ENCODE measurements around the gene EPS8. TPM values are rescaled to one million over a fixed set of nuclear protein-coding genes. Genes with fewer than 3 reads are reported as not detected.

The EPS8 gene
- total RNA-seq, 2 experiments from 2014 or later, result 0.61 to 0.92 TPM

- H3K9me3 ChIP-seq (ENCODE audit: low read length), result no peaks in the 10 kb centered on the region
- no peak overlapping the region for H3K4me2 ChIP-seq (ENCODE audit: low read length)
- H4K20me1 ChIP-seq (ENCODE audit: insufficient read depth, low read length), result no peaks in the 10 kb centered on the region
- no peak overlapping the region for H3K27ac ChIP-seq (ENCODE audit: low read depth, low read length, poor library complexity, severe bottlenecking)
- TF ChIP-seq, protein P1, sequence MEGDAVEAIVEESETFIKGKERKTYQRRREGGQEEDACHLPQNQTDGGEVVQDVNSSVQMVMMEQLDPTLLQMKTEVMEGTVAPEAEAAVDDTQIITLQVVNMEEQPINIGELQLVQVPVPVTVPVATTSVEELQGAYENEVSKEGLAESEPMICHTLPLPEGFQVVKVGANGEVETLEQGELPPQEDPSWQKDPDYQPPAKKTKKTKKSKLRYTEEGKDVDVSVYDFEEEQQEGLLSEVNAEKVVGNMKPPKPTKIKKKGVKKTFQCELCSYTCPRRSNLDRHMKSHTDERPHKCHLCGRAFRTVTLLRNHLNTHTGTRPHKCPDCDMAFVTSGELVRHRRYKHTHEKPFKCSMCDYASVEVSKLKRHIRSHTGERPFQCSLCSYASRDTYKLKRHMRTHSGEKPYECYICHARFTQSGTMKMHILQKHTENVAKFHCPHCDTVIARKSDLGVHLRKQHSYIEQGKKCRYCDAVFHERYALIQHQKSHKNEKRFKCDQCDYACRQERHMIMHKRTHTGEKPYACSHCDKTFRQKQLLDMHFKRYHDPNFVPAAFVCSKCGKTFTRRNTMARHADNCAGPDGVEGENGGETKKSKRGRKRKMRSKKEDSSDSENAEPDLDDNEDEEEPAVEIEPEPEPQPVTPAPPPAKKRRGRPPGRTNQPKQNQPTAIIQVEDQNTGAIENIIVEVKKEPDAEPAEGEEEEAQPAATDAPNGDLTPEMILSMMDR (conservative IDR thresholded peaks at IDR 0.05; ENCODE audit: low read length), result no peak
- no peak for TF ChIP-seq EZH2phosphoT487 (IDR thresholded peaks at IDR 0.05; ENCODE audit: borderline replicate concordance, low read depth, low read length)
- CTCF ChIA-PET (ENCODE audit: unreplicated experiment), result no interaction called here
- no peak overlapping the region for H3K4me3 ChIP-seq (ENCODE audit: low read depth, low read length, poor library complexity, severe bottlenecking)
- no peaks in the 10 kb centered on the region for H3K9me2 ChIP-seq (ENCODE audit: insufficient read depth, low read length)
- H3K36me3 ChIP-seq (ENCODE audit: insufficient read depth, low read length), result no peaks in the 10 kb centered on the region
- intact Hi-C loops (cut with micrococcal nuclease; ENCODE audit: unreplicated experiment), result no loop called here
- H3K79me2 ChIP-seq (ENCODE audit: insufficient read depth, low read depth, low read length), result no peaks in the 10 kb centered on the region
- BruUV-seq (replicated peaks), result no TSS peak
- DNase-seq (ENCODE audit: low spot score), result no peak
- H2AFZ ChIP-seq (ENCODE audit: low read length), result no peak overlapping the region
- H3K4me1 ChIP-seq (ENCODE audit: insufficient read depth, low read length, poor library complexity, severe bottlenecking), result no peaks in the 10 kb centered on the region
- POLR2A ChIA-PET, result no interaction called here
Measured at GRCh38 chr12:15592934-15593333, 196.3 kb downstream of the EPS8 start.

DNA sequence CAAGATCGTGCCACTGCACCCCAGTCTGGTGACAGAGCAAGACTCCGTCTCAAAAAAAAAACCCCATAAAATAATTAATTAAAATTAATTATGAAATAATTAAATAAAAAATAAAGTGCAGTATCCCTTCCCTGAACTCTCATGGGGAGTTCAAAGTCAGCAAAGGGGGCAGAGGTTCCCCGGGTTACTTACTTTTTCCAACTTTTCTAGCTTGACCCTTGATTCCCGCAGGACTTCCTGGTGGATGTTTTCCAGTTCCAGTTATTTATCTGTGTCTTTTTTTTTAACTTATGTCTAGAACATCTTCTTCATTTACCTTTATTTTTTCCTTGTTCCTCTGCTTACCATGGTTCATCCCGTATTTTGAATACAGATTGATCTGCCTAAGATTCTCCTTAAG lies 197.4 kb downstream of the EPS8 start:
- intact Hi-C loops (cut with micrococcal nuclease; ENCODE audit: unreplicated experiment), result no loop called here
- Histone ChIP-seq H3K27ac (ENCODE audit: low read depth, low read length, poor library complexity, severe bottlenecking) (no peak overlapping the region), H3K4me2 (ENCODE audit: low read length) (no peak overlapping the region), H3K4me1 (ENCODE audit: insufficient read depth, low read length, poor library complexity, severe bottlenecking) (no peaks in the 10 kb centered on the region), H3K79me2 (ENCODE audit: insufficient read depth, low read depth, low read length) (no peaks in the 10 kb centered on the region), H3K9me3 (ENCODE audit: low read length) (no peaks in the 10 kb centered on the region), H4K20me1 (ENCODE audit: insufficient read depth, low read length) (no peaks in the 10 kb centered on the region), H3K4me3 (ENCODE audit: low read depth, low read length, poor library complexity, severe bottlenecking) (no peak overlapping the region), H3K36me3 (ENCODE audit: insufficient read depth, low read length) (no peaks in the 10 kb centered on the region), H2AFZ (ENCODE audit: low read length) (no peak overlapping the region), H3K9me2 (ENCODE audit: insufficient read depth, low read length) (no peaks in the 10 kb centered on the region)
- no peak for DNase-seq (ENCODE audit: low spot score)
- BruUV-seq (replicated peaks), result no TSS peak
- ChIA-PET POLR2A (no interaction called here), CTCF (ENCODE audit: unreplicated experiment) (no interaction called here)
- TF ChIP-seq, protein P1 (conservative IDR thresholded peaks at IDR 0.05; ENCODE audit: low read length), result no peak
- TF ChIP-seq EZH2phosphoT487 (IDR thresholded peaks at IDR 0.05; ENCODE audit: borderline replicate concordance, low read depth, low read length), result no peak

DNA sequence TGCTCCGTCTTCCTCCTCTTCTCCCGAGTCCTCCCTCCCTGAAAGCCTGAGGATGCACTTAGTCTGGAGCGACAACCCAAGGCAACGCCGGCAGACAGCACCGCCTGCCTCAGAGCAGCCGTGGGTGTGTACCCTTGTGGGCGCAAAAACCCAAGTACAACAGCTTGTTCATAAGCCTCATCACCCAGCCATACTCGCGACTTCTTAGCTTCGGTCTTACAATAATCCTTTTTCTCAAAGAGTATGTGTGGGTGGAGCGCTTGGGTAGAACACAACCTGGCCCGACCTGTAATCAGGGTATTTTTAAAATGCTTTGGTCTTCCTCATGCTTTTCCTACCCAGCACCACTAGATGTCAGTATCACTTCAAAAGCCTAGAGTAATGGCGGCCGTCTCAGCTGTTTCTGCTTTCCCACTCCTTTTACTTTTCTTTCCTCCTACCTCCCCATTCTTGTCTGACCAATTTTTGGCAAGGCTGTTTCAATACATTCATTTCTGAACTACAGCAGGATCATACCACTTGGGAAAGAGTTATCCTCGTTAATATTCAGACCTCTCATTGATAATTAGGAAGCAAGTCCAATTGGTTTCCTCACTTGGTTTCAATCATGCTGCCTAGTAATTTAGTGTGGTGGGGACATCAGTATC lies 198.9 kb downstream of the EPS8 start:
- H3K4me3 ChIP-seq (ENCODE audit: low read depth, low read length, poor library complexity, severe bottlenecking), result no peak overlapping the region

More for the DNA sequence above, 198.9 kb downstream of the EPS8 start:
- DNase-seq (ENCODE audit: low spot score), result peak; percentile 73
- H3K27ac ChIP-seq (ENCODE audit: low read depth, low read length, poor library complexity, severe bottlenecking), result no peak overlapping the region
- intact Hi-C loops (cut with micrococcal nuclease; ENCODE audit: unreplicated experiment), result loop anchor here (1.0 kb wide), 1 partner anchor 266 kb away; no protein-coding TSS in a partner anchor
- peak overlapping the region; percentile 100 for H2AFZ ChIP-seq (ENCODE audit: low read length)
- CTCF ChIA-PET (ENCODE audit: unreplicated experiment), result interaction anchor here (0.8 to 1.0 kb wide), 2 partner anchors 62 to 313 kb away, joined by 3 read pairs; no protein-coding TSS in a partner anchor
- no peaks in the 10 kb centered on the region for H3K4me1 ChIP-seq (ENCODE audit: insufficient read depth, low read length, poor library complexity, severe bottlenecking)
- H3K36me3 ChIP-seq (ENCODE audit: insufficient read depth, low read length), result no peaks in the 10 kb centered on the region
- no peaks in the 10 kb centered on the region for H3K79me2 ChIP-seq (ENCODE audit: insufficient read depth, low read depth, low read length)
- POLR2A ChIA-PET, result interaction anchor here (0.5 kb wide), 1 partner anchor 506 kb away, joined by 3 read pairs; no protein-coding TSS in a partner anchor
- no peaks in the 10 kb centered on the region for H4K20me1 ChIP-seq (ENCODE audit: insufficient read depth, low read length)
- TF ChIP-seq, protein P1 (conservative IDR thresholded peaks at IDR 0.05; ENCODE audit: low read length), result peak; percentile 92
- no peak for TF ChIP-seq EZH2phosphoT487 (IDR thresholded peaks at IDR 0.05; ENCODE audit: borderline replicate concordance, low read depth, low read length)
- no peaks in the 10 kb centered on the region for H3K9me2 ChIP-seq (ENCODE audit: insufficient read depth, low read length)
- BruUV-seq (replicated peaks), result no TSS peak
- peak overlapping the region; percentile 39 for H3K4me2 ChIP-seq (ENCODE audit: low read length)
- no peaks in the 10 kb centered on the region for H3K9me3 ChIP-seq (ENCODE audit: low read length)

Measured in OCI-LY7 (cell line).